Measurements from ENCODE around the gene TAS2R60.
"Not testable (repeated sequence)": the region's sequence is repeated elsewhere in the genome, so short reads cannot be mapped to it uniquely, and the experiment has no call there.

Gene TAS2R60

GRCh38 chr7:143411976-143412708, 31.1 kb upstream of the TAS2R60 start:
- no peak for ATAC-seq

- ATAC-seq: no peak
Observed at GRCh38 chr7:143413123-143413522, 30.1 kb upstream of the TAS2R60 start.

- not testable (repeated sequence) for ATAC-seq
Observed at GRCh38 chr7:143415209-143415608, 28.0 kb upstream of the TAS2R60 start.

- no peak for ATAC-seq
Observed at GRCh38 chr7:143415742-143416397, 27.4 kb upstream of the TAS2R60 start.

GRCh38 chr7:143416565-143417149, 26.6 kb upstream of the TAS2R60 start:
- no peak for ATAC-seq

GRCh38 chr7:143417734-143418383, 25.4 kb upstream of the TAS2R60 start:
- ATAC-seq: no peak

- ATAC-seq: no peak
Observed at GRCh38 chr7:143418681-143419458, 24.4 kb upstream of the TAS2R60 start.

- no peak for ATAC-seq
Observed at GRCh38 chr7:143419880-143420279, 23.4 kb upstream of the TAS2R60 start.

- not testable (repeated sequence) for ATAC-seq
Observed at GRCh38 chr7:143420624-143421023, 22.6 kb upstream of the TAS2R60 start.

GRCh38 chr7:143422033-143422432, 21.2 kb upstream of the TAS2R60 start:
- no peak for ATAC-seq

- ATAC-seq: not testable (repeated sequence)
Observed at GRCh38 chr7:143424476-143424875, 18.8 kb upstream of the TAS2R60 start.

GRCh38 chr7:143426479-143427142, 16.6 kb upstream of the TAS2R60 start:
- peak in 1 of 2 donors; percentile 17 for ATAC-seq

GRCh38 chr7:143429770-143430698, 13.2 kb upstream of the TAS2R60 start:
- no peak for ATAC-seq

- no peak for ATAC-seq
Observed at GRCh38 chr7:143431109-143431508, 12.1 kb upstream of the TAS2R60 start.

GRCh38 chr7:143433759-143434158, 9.5 kb upstream of the TAS2R60 start:
- no peak for ATAC-seq

- no peak for ATAC-seq
Observed at GRCh38 chr7:143434660-143435059, 8.6 kb upstream of the TAS2R60 start.

- ATAC-seq: no peak
Observed at GRCh38 chr7:143435266-143435665, 8.0 kb upstream of the TAS2R60 start.

GRCh38 chr7:143436325-143436946, 6.8 kb upstream of the TAS2R60 start:
- no peak for ATAC-seq

GRCh38 chr7:143437578-143437977, 5.7 kb upstream of the TAS2R60 start:
- no peak for ATAC-seq

GRCh38 chr7:143439866-143440265, 3.4 kb upstream of the TAS2R60 start:
- ATAC-seq: no peak

All from activated CD4-positive, CD25-positive, alpha-beta regulatory T cell treated with anti-CD3 and anti-CD28 coated beads, Interleukin-2, amount 50 U/mL, for 24 hours (primary cell).